ENCODE measurements around the gene MGLL. TPM values are rescaled to one million over a fixed set of nuclear protein-coding genes. Genes with fewer than 3 reads are reported as not detected.

MGLL gene
- total RNA-seq, 1 donor: 18.1 TPM

DNA sequence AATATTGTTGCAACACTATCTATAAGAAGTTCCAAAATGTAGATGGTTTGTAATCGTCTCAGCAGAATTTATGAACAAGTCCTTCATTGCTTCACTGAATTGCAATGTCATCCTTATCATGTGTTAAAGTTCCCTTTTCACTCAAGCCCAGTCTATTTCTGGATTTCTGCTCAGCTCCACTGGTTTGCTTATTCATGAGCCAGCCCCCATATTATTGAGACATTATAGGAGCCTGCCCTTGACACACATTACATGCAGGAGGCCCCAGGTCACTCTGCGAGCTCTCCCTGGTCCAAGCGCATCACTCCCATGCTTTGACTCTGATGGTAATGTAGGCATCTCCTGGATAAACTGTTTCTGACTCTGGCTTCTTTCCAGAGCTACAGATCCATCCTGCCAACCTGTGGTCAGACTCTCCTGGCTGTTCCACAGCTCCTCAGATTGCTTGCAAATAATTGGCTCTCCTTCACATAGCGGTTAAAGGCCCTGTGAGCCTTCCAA lies 92.7 kb downstream of the MGLL start:
- TF ChIP-seq, protein P1, sequence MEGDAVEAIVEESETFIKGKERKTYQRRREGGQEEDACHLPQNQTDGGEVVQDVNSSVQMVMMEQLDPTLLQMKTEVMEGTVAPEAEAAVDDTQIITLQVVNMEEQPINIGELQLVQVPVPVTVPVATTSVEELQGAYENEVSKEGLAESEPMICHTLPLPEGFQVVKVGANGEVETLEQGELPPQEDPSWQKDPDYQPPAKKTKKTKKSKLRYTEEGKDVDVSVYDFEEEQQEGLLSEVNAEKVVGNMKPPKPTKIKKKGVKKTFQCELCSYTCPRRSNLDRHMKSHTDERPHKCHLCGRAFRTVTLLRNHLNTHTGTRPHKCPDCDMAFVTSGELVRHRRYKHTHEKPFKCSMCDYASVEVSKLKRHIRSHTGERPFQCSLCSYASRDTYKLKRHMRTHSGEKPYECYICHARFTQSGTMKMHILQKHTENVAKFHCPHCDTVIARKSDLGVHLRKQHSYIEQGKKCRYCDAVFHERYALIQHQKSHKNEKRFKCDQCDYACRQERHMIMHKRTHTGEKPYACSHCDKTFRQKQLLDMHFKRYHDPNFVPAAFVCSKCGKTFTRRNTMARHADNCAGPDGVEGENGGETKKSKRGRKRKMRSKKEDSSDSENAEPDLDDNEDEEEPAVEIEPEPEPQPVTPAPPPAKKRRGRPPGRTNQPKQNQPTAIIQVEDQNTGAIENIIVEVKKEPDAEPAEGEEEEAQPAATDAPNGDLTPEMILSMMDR (IDR thresholded peaks at IDR 0.05; ENCODE audit: extremely low read depth, low read depth, low read length): no peak
- no peak for DNase-seq (ENCODE audit: insufficient read length, low spot score, missing footprints)

DNA sequence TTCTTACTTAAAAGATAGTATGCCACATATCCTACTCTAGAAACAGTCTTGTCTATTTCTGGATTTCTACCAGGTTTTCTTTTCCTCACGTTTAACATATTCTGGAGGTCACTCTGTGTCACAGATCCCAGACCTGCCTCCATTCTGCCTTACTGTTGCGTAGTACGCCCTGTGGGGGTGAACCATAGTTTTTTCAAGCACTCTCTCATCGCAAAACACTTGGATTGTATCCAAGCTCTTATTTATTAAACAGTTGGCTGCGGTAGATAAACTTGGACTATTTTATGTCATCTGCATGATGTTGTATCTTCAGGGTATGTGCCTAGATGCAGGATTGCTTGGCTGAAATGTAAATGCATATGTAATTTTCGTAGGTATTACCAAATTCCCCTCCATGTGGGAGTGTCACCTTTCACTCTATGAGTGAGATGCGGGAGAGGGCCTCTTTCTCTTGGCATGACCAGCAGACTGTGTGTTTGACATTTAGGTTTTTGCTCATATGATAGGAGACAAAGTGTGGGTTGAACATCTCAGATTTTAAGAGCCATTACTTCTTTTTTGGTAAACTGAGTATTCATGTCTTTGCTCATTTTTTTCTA lies 93.8 kb downstream of the MGLL start:
- Histone ChIP-seq H4K20me1 (ENCODE audit: insufficient read depth, low read length) (no peaks in the 10 kb centered on the region), H3K27me3 (ENCODE audit: insufficient read depth, low read length) (no peaks in the 10 kb centered on the region), H2AFZ (ENCODE audit: low read length) (no peak overlapping the region), H3K4me1 (ENCODE audit: insufficient read depth, low read length) (no peaks in the 10 kb centered on the region), H3K36me3 (ENCODE audit: insufficient read depth, low read length) (no peaks in the 10 kb centered on the region), H3K79me2 (ENCODE audit: insufficient read depth, low read length) (peaks cover 15% of the 10 kb centered on the region), H3K4me3 (ENCODE audit: insufficient read depth, low read length) (no peak overlapping the region), H3K4me2 (ENCODE audit: insufficient read depth, low read length) (no peak overlapping the region), H3K27ac (ENCODE audit: low read depth, low read length) (no peak overlapping the region), H3K9me3 (ENCODE audit: low read depth, low read length) (no peaks in the 10 kb centered on the region)
- TF ChIP-seq, protein P1 (IDR thresholded peaks at IDR 0.05; ENCODE audit: extremely low read depth, low read depth, low read length): no peak
- no peak for DNase-seq (ENCODE audit: insufficient read length, low spot score, missing footprints)

More for the DNA sequence above, 92.7 kb downstream of the MGLL start:
- Histone ChIP-seq H3K4me1 (ENCODE audit: insufficient read depth, low read length) (peaks cover 7% of the 10 kb centered on the region), H2AFZ (ENCODE audit: low read length) (no peak overlapping the region), H3K4me3 (ENCODE audit: insufficient read depth, low read length) (no peak overlapping the region), H3K4me2 (ENCODE audit: insufficient read depth, low read length) (no peak overlapping the region), H3K27ac (ENCODE audit: low read depth, low read length) (no peak overlapping the region), H3K36me3 (ENCODE audit: insufficient read depth, low read length) (no peaks in the 10 kb centered on the region), H3K9me3 (ENCODE audit: low read depth, low read length) (no peaks in the 10 kb centered on the region), H3K79me2 (ENCODE audit: insufficient read depth, low read length) (peaks cover 22% of the 10 kb centered on the region), H3K27me3 (ENCODE audit: insufficient read depth, low read length) (no peaks in the 10 kb centered on the region), H4K20me1 (ENCODE audit: insufficient read depth, low read length) (no peaks in the 10 kb centered on the region)

DNA sequence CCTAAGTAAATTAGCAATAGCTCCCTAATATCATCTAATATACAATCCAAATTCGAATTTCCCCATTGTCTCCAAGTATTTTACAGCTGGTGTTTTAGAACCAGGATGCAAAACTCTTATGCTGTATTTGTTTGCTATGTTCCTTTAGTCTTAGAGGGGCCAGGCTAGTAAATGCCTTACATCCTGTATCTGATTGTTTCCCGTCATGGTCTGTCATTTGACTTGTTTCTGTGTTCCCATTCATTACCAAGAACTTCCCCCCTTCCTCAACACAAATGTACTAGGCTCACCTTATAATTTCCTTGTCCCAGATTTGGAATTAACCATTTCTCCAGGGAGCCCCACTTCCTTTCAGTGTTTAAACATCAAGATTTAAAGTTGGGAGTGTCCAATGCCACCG lies 95.4 kb downstream of the MGLL start:
- H3K27ac ChIP-seq (ENCODE audit: low read depth, low read length): no peak overlapping the region
- no peak overlapping the region for H3K4me2 ChIP-seq (ENCODE audit: insufficient read depth, low read length)
- H3K27me3 ChIP-seq (ENCODE audit: insufficient read depth, low read length): no peaks in the 10 kb centered on the region
- no peaks in the 10 kb centered on the region for H3K9me3 ChIP-seq (ENCODE audit: low read depth, low read length)
- H3K4me3 ChIP-seq (ENCODE audit: insufficient read depth, low read length): no peak overlapping the region
- DNase-seq (ENCODE audit: insufficient read length, low spot score, missing footprints): no peak
- H3K36me3 ChIP-seq (ENCODE audit: insufficient read depth, low read length): no peaks in the 10 kb centered on the region
- no peaks in the 10 kb centered on the region for H4K20me1 ChIP-seq (ENCODE audit: insufficient read depth, low read length)
- TF ChIP-seq, protein P1 (IDR thresholded peaks at IDR 0.05; ENCODE audit: extremely low read depth, low read depth, low read length): no peak
- peaks cover 7% of the 10 kb centered on the region for H3K79me2 ChIP-seq (ENCODE audit: insufficient read depth, low read length)
- no peak overlapping the region for H2AFZ ChIP-seq (ENCODE audit: low read length)
- H3K4me1 ChIP-seq (ENCODE audit: insufficient read depth, low read length): no peaks in the 10 kb centered on the region

- H3K27ac ChIP-seq (ENCODE audit: low read depth, low read length): no peak overlapping the region
- H3K9me3 ChIP-seq (ENCODE audit: low read depth, low read length): no peaks in the 10 kb centered on the region
- H3K79me2 ChIP-seq (ENCODE audit: insufficient read depth, low read length): no peaks in the 10 kb centered on the region
- TF ChIP-seq, protein P1 (IDR thresholded peaks at IDR 0.05; ENCODE audit: extremely low read depth, low read depth, low read length): no peak
- peak overlapping the region; percentile 5 for H3K4me2 ChIP-seq (ENCODE audit: insufficient read depth, low read length)
- no peaks in the 10 kb centered on the region for H3K4me1 ChIP-seq (ENCODE audit: insufficient read depth, low read length)
- H3K36me3 ChIP-seq (ENCODE audit: insufficient read depth, low read length): no peaks in the 10 kb centered on the region
- no peak overlapping the region for H3K4me3 ChIP-seq (ENCODE audit: insufficient read depth, low read length)
- H4K20me1 ChIP-seq (ENCODE audit: insufficient read depth, low read length): no peaks in the 10 kb centered on the region
- DNase-seq (ENCODE audit: insufficient read length, low spot score, missing footprints): no peak
- H3K27me3 ChIP-seq (ENCODE audit: insufficient read depth, low read length): no peaks in the 10 kb centered on the region
- peak overlapping the region; percentile 0 for H2AFZ ChIP-seq (ENCODE audit: low read length)
These were observed 99.2 kb downstream of the MGLL start for GRCh38 chr3:127723011-127723567.
